DND-41 (cell line): Measurements from ENCODE around the gene RBM41.
"Not testable (repeated sequence)": the region's sequence is repeated elsewhere in the genome, so short reads cannot be mapped to it uniquely, and the experiment has no call there.

ENCODE experiments used
- ATAC-seq: fragments of 200-7000 bp; cut with Tn5 transposase; 3 replicates; pipeline ENCODE4 v1.9.1; 2021; ENCODE audit warnings: low read depth; ENCODE audit not compliant: insufficient read depth
- DNase-seq: peaks from one replicate; pipeline ENCODE4 v3.0.0-alpha.2; 2020
- H2AFZ ChIP-seq: 2 replicates; pipeline ENCODE4 v1.6.0; 2012; ENCODE audit warnings: low read depth, low read length
- H3K27ac ChIP-seq: 2 replicates; pipeline ENCODE4 v1.5.1; 2012; ENCODE audit warnings: low read length, inconsistent platforms
- H3K27me3 ChIP-seq: fragments of 200-600 bp; sonication (generic); 2 replicates; pipeline ENCODE4 v1.6.0; 2012; ENCODE audit warnings: low read length, mild to moderate bottlenecking, inconsistent platforms; ENCODE audit not compliant: insufficient read depth, poor library complexity
- H3K36me3 ChIP-seq: 2 replicates; pipeline ENCODE4 v1.5.1; 2012; ENCODE audit warnings: low read length, inconsistent platforms; ENCODE audit not compliant: insufficient read depth
- H3K4me1 ChIP-seq: 2 replicates; pipeline ENCODE4 v1.5.1; 2012; ENCODE audit warnings: mild to moderate bottlenecking, low read length; ENCODE audit not compliant: insufficient read depth
- H3K4me2 ChIP-seq: 2 replicates; pipeline ENCODE4 v1.6.0; 2012; ENCODE audit warnings: mild to moderate bottlenecking, moderate library complexity, low read length, inconsistent platforms; ENCODE audit not compliant: insufficient read depth
- H3K4me3 ChIP-seq, 2 experiments: fragments of 200-600 bp in 1 of 2; shearing (Covaris generic) in 1 of 2; 2 replicates each; pipeline ENCODE4 v1.5.1; 2012 to 2016; ENCODE audit warnings: inconsistent platforms in 2 of 2, low read length in 2 of 2, mild to moderate bottlenecking in 2 of 2, low read depth in 1 of 2, moderate library complexity in 1 of 2
- H3K79me2 ChIP-seq: 2 replicates; pipeline ENCODE4 v1.6.0; 2012; ENCODE audit warnings: low read length, inconsistent platforms; ENCODE audit not compliant: insufficient read depth
- H3K9ac ChIP-seq: 2 replicates; pipeline ENCODE4 v1.6.0; 2012; ENCODE audit warnings: low read depth, mild to moderate bottlenecking, inconsistent platforms, low read length, moderate library complexity
- H3K9me3 ChIP-seq: 2 replicates; pipeline ENCODE4 v1.5.1; 2012; ENCODE audit warnings: low read length, moderate library complexity, mild to moderate bottlenecking, inconsistent platforms; ENCODE audit not compliant: insufficient read depth, severe bottlenecking
- H4K20me1 ChIP-seq: 2 replicates; pipeline ENCODE4 v1.6.0; 2012; ENCODE audit warnings: low read length; ENCODE audit not compliant: insufficient read depth
- EZH2 ChIP-seq: IDR thresholded peaks from 3 replicates; pipeline ENCODE4 v1.6.1; 2012; ENCODE audit warnings: borderline replicate concordance, low read depth, mild to moderate bottlenecking, moderate library complexity, low read length, inconsistent platforms; ENCODE audit not compliant: severe bottlenecking
- TF ChIP-seq, protein P1 (sequence below): IDR thresholded peaks from 2 replicates; pipeline ENCODE4 v1.5.1; 2012; ENCODE audit warnings: borderline replicate concordance, low read length, moderate library complexity, mild to moderate bottlenecking; ENCODE audit not compliant: poor library complexity, severe bottlenecking; ENCODE audit errors: extremely low read depth

Gene RBM41

GRCh38 chrX:107076158-107076557, 42.5 kb downstream of the RBM41 start:
- no peaks in the 10 kb centered on the region for H4K20me1 ChIP-seq
- H3K79me2 ChIP-seq: no peaks in the 10 kb centered on the region
- H3K4me2 ChIP-seq: no peak overlapping the region
- no peaks in the 10 kb centered on the region for H3K4me1 ChIP-seq
- DNase-seq: no peak
- H3K9ac ChIP-seq: no peak overlapping the region
- H3K36me3 ChIP-seq: peaks cover 3% of the 10 kb centered on the region; the same call in 1 of the 2 replicates
- H3K9me3 ChIP-seq: no peaks in the 10 kb centered on the region
- no peak for TF ChIP-seq EZH2
- TF ChIP-seq, protein P1, sequence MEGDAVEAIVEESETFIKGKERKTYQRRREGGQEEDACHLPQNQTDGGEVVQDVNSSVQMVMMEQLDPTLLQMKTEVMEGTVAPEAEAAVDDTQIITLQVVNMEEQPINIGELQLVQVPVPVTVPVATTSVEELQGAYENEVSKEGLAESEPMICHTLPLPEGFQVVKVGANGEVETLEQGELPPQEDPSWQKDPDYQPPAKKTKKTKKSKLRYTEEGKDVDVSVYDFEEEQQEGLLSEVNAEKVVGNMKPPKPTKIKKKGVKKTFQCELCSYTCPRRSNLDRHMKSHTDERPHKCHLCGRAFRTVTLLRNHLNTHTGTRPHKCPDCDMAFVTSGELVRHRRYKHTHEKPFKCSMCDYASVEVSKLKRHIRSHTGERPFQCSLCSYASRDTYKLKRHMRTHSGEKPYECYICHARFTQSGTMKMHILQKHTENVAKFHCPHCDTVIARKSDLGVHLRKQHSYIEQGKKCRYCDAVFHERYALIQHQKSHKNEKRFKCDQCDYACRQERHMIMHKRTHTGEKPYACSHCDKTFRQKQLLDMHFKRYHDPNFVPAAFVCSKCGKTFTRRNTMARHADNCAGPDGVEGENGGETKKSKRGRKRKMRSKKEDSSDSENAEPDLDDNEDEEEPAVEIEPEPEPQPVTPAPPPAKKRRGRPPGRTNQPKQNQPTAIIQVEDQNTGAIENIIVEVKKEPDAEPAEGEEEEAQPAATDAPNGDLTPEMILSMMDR: no peak
- no peak overlapping the region for H2AFZ ChIP-seq
- no peaks in the 10 kb centered on the region for H3K27me3 ChIP-seq
- H3K4me3 ChIP-seq: no peak overlapping the region
- ATAC-seq: no peak
- H3K27ac ChIP-seq: no peak overlapping the region

DNA sequence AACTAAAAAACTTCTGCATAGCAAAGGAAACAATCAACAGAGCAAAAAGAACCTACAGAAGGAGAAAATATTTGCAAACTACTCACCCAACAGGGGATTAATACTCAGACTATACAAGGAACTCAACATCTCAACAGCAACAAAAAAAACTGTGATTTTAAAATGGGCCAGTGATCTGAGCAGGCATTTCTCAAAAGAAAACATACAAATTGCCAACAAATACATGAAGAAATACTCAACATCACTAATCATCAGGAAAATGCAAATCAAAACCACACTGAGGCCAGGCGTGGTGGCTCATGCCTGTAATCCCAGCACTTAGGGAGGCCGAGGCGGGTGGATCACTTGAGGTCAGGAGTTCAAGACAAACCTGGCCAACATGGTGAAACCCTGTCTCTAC, 60.9 kb downstream of the RBM41 start:
- not testable (repeated sequence) for H3K36me3 ChIP-seq, H4K20me1 ChIP-seq, H3K4me3 ChIP-seq, H3K4me2 ChIP-seq, ATAC-seq, H3K4me1 ChIP-seq, H2AFZ ChIP-seq, DNase-seq, H3K9ac ChIP-seq, H3K79me2 ChIP-seq, H3K27ac ChIP-seq, H3K9me3 ChIP-seq, H3K27me3 ChIP-seq

DNA sequence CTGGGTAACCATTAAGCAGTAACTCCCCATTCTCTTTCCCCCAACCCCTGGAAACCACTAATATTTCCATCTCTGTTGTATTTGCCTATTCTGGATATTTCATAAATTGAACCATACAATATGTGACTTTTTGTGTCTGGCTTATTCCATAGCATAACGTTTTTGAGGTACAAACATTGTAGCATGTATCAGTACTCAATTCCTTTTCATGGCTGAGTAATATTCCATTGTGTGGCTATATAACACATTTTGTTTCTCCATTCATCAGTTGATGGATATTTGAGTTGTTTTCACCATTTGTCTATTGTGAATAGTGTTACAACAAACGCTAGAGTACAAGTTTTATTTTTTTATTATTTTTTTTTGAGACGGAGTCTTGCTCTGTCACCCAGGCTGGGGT, 63.6 kb downstream of the RBM41 start:
- H3K27ac ChIP-seq: no peak overlapping the region
- H3K4me3 ChIP-seq: no peak overlapping the region
- H3K36me3 ChIP-seq: no peaks in the 10 kb centered on the region
- no peak for TF ChIP-seq EZH2
- TF ChIP-seq, protein P1: no peak
- ATAC-seq: no peak
- H3K27me3 ChIP-seq: no peaks in the 10 kb centered on the region
- no peaks in the 10 kb centered on the region for H3K4me1 ChIP-seq
- H3K9ac ChIP-seq: no peak overlapping the region
- H3K4me2 ChIP-seq: no peak overlapping the region
- DNase-seq: no peak
- H3K9me3 ChIP-seq: no peaks in the 10 kb centered on the region
- no peak overlapping the region for H2AFZ ChIP-seq
- no peaks in the 10 kb centered on the region for H3K79me2 ChIP-seq
- no peaks in the 10 kb centered on the region for H4K20me1 ChIP-seq

- Histone ChIP-seq H3K4me1 (no peaks in the 10 kb centered on the region), H3K4me2 (no peak overlapping the region), H3K4me3 (no peak overlapping the region), H3K79me2 (no peaks in the 10 kb centered on the region), H3K27ac (no peak overlapping the region), H3K9ac (no peak overlapping the region), H3K9me3 (no peaks in the 10 kb centered on the region), H2AFZ (no peak overlapping the region), H3K36me3 (no peaks in the 10 kb centered on the region), H4K20me1 (no peaks in the 10 kb centered on the region), H3K27me3 (no peaks in the 10 kb centered on the region)
- DNase-seq (no peak), ATAC-seq (no peak)
- TF ChIP-seq, protein P1: no peak
These were observed 68.4 kb downstream of the RBM41 start for GRCh38 chrX:107050195-107050709.
